ENCODE data around the gene MFGE8. TPM values are rescaled to one million over a fixed set of nuclear protein-coding genes. Genes with fewer than 3 reads are reported as not detected.

Gene MFGE8
- total RNA-seq, 1 experiment from 2014 or later = 409 TPM

GRCh38 chr15:88882785-88883184, 30.4 kb downstream of the MFGE8 start:
- CTCF ChIA-PET = no interaction called here
- no peak for TF ChIP-seq CTCF (IDR thresholded peaks at IDR 0.05; ENCODE audit: insufficient read depth in 1 of 2, low read depth in 1 of 2, low read length in 1 of 2, severe bottlenecking in 1 of 2, unreplicated experiment in 1 of 2)
- no peaks in the 10 kb centered on the region for H3K4me1 Mint-ChIP-seq (ENCODE audit: low read depth, unreplicated experiment)
- H3K27me3 ChIP-seq (replicated peaks; ENCODE audit: control insufficient read depth, insufficient read depth, low read length) = no peaks in the 10 kb centered on the region
- H3K9me3 Mint-ChIP-seq (ENCODE audit: unreplicated experiment) = no peaks in the 10 kb centered on the region
- no peaks in the 10 kb centered on the region for H3K9me3 ChIP-seq
- no peaks in the 10 kb centered on the region for H3K27me3 Mint-ChIP-seq (ENCODE audit: insufficient read depth, unreplicated experiment)
- POLR2A ChIA-PET = no interaction called here
- H3K36me3 Mint-ChIP-seq (ENCODE audit: insufficient read depth, unreplicated experiment) = peaks cover 27% of the 10 kb centered on the region
- no peaks in the 10 kb centered on the region for H3K4me1 ChIP-seq
- intact Hi-C loops (cut with micrococcal nuclease; ENCODE audit: unreplicated experiment) = no loop called here
- H3K27ac Mint-ChIP-seq (ENCODE audit: unreplicated experiment) = no peak overlapping the region
- H3K4me3 ChIP-seq (ENCODE audit: low read depth, low read length) = no peak overlapping the region
- no peak overlapping the region for H3K4me3 Mint-ChIP-seq (ENCODE audit: unreplicated experiment)
- no peak for DNase-seq
- no TSS peak for BruUV-seq (replicated peaks)
- H3K36me3 ChIP-seq (ENCODE audit: control insufficient read depth, insufficient read depth, low read length) = no peaks in the 10 kb centered on the region

GRCh38 chr15:88881775-88882174, 31.4 kb downstream of the MFGE8 start:
- intact Hi-C loops (cut with micrococcal nuclease; ENCODE audit: unreplicated experiment) = no loop called here
- H3K27me3 Mint-ChIP-seq (ENCODE audit: insufficient read depth, unreplicated experiment) = no peaks in the 10 kb centered on the region
- H3K9me3 Mint-ChIP-seq (ENCODE audit: unreplicated experiment) = no peaks in the 10 kb centered on the region
- Histone ChIP-seq H3K27me3 (replicated peaks; ENCODE audit: control insufficient read depth, insufficient read depth, low read length) (no peaks in the 10 kb centered on the region), H3K9me3 (no peaks in the 10 kb centered on the region), H3K4me1 (no peaks in the 10 kb centered on the region), H3K4me3 (ENCODE audit: low read depth, low read length) (no peak overlapping the region), H3K36me3 (ENCODE audit: control insufficient read depth, insufficient read depth, low read length) (no peaks in the 10 kb centered on the region)
- peaks cover 23% of the 10 kb centered on the region for H3K36me3 Mint-ChIP-seq (ENCODE audit: insufficient read depth, unreplicated experiment)
- no peak overlapping the region for H3K4me3 Mint-ChIP-seq (ENCODE audit: unreplicated experiment)
- ChIA-PET CTCF (no interaction called here), POLR2A (no interaction called here)
- TF ChIP-seq CTCF (IDR thresholded peaks at IDR 0.05; ENCODE audit: insufficient read depth in 1 of 2, low read depth in 1 of 2, low read length in 1 of 2, severe bottlenecking in 1 of 2, unreplicated experiment in 1 of 2) = no peak
- no peak for DNase-seq
- H3K27ac Mint-ChIP-seq (ENCODE audit: unreplicated experiment) = no peak overlapping the region
- no peaks in the 10 kb centered on the region for H3K4me1 Mint-ChIP-seq (ENCODE audit: low read depth, unreplicated experiment)
- no TSS peak for BruUV-seq (replicated peaks)

GRCh38 chr15:88880944-88881740, 32.0 kb downstream of the MFGE8 start:
- Histone ChIP-seq H3K27me3 (replicated peaks; ENCODE audit: control insufficient read depth, insufficient read depth, low read length) (no peaks in the 10 kb centered on the region), H3K36me3 (ENCODE audit: control insufficient read depth, insufficient read depth, low read length) (no peaks in the 10 kb centered on the region), H3K4me3 (ENCODE audit: low read depth, low read length) (no peak overlapping the region), H3K4me1 (no peaks in the 10 kb centered on the region), H3K9me3 (no peaks in the 10 kb centered on the region)
- POLR2A ChIA-PET = no interaction called here
- Mint-ChIP-seq H3K27ac (ENCODE audit: unreplicated experiment) (no peak overlapping the region), H3K4me1 (ENCODE audit: low read depth, unreplicated experiment) (no peaks in the 10 kb centered on the region), H3K27me3 (ENCODE audit: insufficient read depth, unreplicated experiment) (no peaks in the 10 kb centered on the region), H3K4me3 (ENCODE audit: unreplicated experiment) (no peak overlapping the region), H3K9me3 (ENCODE audit: unreplicated experiment) (no peaks in the 10 kb centered on the region), H3K36me3 (ENCODE audit: insufficient read depth, unreplicated experiment) (peaks cover 22% of the 10 kb centered on the region)
- DNase-seq = no peak
- TF ChIP-seq CTCF (IDR thresholded peaks at IDR 0.05; ENCODE audit: insufficient read depth in 1 of 2, low read depth in 1 of 2, low read length in 1 of 2, severe bottlenecking in 1 of 2, unreplicated experiment in 1 of 2) = no peak
- intact Hi-C loops (cut with micrococcal nuclease; ENCODE audit: unreplicated experiment) = no loop called here
- CTCF ChIA-PET = no interaction called here
- BruUV-seq (replicated peaks) = no TSS peak
